HG02610 (cell line): Measurements from ENCODE around the gene NIP7.

ENCODE experiments used
- ATAC-seq: cut with Tn5 transposase; IDR thresholded peaks from one replicate; pipeline ENCODE4 v1.9.1; 2021; ENCODE audit warnings: mild to moderate bottlenecking, moderate library complexity; ENCODE audit not compliant: unreplicated experiment

NIP7 gene

DNA sequence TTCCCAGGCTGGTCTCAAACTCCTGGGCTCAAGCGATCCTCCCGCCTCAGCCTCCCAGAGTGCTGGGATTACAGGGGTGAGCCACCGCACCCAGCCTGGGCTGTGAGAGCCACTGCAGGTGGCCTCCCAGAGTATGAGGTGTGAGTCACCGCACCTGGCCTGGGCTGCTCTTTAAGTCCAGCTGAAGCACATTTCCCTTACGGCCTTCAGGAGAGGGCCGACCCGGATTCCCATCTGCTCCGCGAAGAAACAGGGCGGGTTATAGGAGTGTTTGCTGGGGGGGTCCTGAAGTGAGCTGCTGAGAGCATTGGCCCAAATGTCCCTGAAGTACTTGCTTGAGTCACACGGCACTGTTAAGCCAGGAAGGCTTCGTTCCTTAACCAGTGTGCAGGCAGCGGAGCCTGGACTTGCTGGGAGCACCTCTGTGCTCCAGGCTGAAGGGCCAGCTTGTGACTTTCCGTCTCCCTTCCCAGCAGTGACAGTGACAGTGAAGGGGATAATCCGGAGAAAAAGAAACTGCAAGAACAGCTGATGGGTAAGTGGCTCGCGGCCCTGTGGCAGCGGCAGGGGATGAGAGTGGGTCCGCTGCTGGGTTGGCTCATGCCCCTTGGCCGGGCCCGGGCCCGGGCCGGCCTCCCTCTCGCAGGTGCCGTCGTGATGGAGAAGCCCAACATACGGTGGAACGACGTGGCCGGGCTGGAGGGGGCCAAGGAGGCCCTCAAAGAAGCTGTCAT is 21.2 kb upstream of the NIP7 start:
- no peak for ATAC-seq

DNA sequence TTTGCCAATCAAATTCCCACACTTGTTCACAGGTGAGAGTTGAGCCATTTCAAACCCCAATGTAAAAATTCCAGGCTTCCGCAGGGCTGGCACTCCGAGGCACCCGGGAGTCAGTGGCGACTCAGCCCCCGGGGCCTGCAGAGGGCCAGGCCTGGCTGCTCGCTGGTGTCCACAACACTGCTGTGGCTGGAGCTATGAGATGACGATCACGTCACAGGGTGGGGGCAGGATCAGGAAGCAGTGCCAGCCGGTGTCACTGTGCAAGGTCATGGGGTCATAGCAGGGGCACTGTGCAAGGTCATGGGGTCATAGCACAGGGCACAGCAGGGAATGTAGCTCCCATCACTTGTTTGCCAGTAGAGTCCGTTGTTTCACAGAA is 20.7 kb upstream of the NIP7 start:
- no peak for ATAC-seq

DNA sequence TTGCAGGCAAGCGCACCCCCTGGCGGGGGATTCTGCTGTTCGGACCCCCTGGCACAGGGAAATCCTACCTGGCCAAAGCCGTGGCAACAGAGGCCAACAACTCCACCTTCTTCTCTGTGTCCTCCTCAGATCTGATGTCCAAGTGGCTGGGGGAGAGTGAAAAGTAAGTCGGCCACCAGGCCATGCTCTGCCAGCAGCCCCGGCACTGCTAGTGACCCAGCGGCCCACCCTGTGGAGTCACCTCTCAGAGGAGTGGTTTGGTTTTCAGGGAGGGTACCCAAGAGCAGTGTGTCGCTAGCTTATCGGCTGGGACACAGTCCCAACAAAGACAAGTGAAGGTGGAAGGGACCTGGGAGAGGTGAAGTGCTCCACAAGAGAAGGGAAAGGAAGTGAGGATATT is 20.2 kb upstream of the NIP7 start:
- no peak for ATAC-seq

DNA sequence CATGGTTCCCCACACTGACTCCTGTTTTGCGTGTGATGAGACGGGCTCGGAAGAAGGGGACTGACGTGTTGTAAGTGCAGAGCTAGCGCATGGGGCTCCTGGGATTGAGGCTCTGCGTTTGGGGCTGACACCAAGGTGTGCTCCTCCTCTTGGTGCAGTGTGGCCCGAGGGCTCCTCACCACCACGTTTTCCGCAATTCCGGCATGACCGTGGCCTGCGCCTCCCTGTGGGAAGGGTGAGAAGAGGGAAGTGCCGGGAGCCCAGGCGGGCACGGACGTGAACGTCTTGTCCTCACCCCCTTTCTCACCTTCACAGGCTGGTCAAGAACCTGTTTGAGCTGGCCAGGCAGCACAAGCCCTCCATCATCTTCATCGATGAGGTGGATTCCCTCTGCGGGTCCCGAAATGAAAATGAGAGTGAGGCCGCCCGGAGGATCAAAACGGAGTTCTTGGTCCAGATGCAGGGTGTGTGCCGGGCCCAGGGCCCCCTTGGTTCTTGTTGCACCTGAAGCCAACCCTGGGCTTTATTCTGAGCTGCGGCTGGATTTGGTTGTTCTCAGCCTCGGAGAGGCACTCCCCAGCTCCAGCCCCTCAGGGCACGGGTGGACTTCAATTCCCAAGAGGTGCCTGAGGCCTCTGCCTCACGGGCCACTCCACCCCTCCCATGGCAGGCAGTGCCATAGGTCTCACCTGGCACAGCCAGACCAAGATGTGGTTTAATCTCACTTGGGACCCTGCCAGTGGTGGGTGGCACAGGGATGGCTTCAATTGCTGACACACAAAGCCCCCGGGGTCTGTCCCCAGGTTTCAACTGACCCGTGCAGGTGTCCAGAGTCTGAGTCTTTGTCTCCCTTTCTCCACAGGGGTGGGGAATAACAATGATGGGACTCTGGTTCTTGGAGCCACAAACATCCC is 19.5 kb upstream of the NIP7 start:
- ATAC-seq: no peak

DNA sequence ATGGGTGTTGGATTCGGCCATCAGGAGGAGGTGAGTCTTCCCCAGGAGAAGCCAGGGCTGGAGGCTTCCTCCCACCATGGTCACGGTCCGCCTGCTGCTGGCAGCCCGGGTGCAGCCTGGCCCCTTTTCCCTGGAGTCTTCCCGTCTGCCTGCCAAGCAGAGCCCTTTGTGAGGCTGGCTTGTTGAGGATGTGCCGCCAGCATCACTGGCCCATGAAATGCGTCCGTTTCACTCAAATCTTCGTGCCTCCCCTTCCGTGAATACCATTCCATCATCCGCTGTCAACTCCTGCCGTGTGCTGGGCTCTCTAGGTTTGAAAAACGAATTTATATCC is 18.9 kb upstream of the NIP7 start:
- ATAC-seq: no peak

DNA sequence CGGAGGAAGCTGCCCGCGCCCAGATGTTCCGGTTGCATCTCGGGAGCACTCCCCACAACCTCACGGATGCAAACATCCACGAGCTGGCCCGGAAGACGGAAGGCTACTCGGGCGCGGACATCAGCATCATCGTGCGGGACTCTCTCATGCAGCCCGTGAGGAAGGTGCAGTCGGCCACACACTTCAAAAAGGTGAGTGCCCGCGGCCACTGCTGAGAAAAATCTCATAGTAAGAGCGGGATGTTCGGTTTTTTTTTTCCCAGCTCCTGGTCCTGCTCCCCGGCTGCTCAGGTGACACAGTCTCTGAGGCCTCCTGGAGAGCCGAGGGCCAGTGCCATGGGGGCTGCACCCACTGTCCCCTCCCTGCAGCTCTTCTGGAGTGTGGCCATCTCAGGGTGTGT is 18.5 kb upstream of the NIP7 start:
- no peak for ATAC-seq

DNA sequence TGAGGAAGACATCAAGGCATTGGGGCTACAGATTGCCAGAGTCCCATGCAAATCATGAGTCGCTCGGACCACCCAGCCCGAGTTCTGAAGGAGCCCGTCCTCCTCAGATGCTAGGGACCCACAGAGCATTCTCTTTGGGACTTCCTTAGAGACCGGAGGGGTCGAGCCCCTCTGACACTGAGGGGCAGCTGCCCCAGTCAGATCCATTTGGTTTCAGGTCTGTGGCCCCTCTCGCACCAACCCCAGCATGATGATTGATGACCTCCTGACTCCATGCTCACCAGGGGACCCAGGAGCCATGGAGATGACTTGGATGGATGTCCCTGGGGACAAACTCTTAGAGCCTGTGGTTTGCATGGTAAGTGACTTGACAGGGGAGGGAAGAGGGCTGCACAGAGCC is 17.2 kb upstream of the NIP7 start:
- no peak for ATAC-seq

DNA sequence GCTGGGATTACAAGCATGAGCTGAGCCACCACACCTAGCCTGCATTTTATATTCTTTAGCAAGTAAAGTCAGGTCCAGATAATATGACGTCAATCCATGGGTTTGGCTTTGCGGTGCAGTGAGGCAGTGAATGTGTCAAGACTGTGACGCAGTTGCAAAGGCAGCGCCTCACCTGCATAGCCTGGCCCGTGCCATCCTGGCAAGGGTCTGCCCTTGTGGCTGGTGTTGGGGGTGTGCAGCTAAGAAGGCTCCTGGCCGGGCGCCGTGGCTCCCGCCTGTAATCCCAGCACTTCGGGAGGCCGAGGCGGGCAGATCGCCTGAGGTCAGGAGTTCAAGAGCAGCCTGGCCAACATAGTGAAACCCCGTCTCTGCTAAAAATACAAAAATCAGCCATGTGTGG is 16.2 kb upstream of the NIP7 start:
- no peak for ATAC-seq

DNA sequence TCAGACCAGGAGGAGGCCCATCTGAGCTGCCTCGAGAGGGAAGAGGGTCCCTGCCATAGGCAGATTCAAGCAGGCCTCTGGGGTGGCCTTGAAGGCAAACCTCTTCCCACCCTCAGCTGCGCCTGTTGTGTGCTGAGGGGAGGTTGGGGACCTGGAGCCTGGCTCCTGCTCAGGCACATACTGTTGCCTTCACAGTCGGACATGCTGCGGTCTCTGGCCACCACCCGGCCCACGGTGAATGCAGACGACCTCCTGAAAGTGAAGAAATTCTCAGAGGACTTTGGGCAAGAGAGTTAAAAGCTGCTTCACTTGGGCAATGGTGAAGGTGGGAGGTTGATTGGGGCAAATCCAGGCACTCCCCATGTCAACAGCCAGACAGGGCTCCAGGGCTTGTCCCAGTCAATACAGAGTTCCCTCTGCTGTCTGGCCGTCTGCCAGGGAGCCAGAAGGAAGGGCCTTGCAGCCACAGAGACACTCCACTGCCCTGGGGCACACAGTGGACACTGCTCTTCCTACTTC is 15.5 kb upstream of the NIP7 start:
- ATAC-seq: no peak

DNA sequence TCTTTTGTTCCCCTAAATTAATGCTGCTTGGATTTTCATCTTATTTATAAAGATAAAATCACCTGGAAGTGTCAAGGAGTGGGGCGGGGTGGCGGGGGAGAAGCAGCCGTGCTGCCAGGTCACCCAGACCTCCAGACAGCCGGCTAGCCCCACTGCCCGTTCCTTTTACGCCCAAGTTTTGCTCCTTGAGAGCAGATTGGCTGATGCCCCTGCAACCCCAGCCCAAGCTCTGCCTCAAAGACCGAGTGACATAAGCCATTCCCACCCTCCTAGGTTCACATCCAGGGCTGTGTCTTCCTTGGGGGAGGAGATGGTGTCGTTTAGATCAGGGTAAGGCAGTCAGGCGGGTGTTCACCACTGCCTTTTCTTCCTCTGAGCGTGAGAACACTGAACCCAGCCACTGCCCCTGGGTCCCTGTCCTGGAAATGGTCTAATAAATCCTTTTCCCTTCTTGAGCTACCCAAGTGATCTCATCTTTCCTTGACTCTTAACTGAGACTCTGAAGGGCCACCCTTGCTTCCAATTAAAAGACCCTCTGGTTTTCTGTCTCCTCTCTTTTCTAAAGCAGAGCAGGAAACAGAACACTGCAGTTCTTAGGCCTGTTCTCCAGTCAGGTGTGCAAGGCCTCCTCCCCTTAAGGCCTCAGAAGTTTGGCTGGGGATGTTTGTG is 14.9 kb upstream of the NIP7 start:
- ATAC-seq: no peak

DNA sequence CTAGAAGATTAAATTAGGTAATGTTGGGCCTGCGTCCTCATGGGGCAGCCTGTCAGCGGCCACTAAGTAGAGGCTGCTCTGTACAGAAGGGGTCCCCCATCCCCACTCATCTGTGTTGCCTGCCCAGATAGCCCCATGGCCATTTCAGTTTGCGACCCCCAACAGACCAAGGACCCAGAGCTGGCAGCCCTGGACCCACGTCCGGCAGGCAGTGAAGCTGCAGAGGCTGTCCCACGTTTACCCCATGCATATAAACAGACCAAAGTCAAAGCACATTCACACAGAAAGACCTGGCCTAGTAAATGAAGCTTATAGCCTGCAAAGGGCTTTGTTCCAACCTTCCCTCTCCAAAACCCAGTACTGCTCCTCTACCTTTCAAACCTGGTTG is 13.8 kb upstream of the NIP7 start:
- ATAC-seq: no peak

DNA sequence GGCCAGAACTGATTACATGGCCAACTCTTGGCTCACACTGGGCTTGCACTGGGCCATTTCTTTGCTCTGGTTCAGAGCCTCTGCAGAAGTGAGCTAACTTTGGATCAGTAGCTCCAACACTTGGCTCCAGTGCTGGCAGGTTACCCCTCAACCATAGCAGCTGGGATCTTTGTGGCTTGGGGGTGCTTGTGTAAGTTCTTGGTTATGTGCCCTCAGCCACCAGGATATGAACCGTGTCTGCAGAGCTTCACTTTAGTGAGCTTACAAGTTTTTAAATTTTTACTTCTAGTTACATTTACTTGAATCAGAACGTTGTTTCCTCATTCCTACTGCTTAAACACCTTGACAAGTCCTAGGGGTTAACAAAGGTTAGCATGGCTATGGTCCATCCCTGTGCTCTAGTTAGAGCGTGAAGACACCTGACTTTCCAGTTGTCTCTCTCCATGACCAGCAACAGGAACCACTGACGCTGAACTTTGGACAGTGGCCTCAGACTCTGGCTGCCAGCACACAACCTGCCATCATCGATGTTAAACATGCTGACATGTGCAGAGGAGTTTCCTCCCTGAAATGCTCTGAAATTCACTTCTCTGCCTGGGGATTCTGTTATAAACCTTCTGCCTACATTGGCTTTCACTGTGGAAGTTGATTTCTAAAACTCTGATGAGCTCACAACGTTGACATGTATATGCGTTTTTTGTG is 13.2 kb upstream of the NIP7 start:
- no peak for ATAC-seq

DNA sequence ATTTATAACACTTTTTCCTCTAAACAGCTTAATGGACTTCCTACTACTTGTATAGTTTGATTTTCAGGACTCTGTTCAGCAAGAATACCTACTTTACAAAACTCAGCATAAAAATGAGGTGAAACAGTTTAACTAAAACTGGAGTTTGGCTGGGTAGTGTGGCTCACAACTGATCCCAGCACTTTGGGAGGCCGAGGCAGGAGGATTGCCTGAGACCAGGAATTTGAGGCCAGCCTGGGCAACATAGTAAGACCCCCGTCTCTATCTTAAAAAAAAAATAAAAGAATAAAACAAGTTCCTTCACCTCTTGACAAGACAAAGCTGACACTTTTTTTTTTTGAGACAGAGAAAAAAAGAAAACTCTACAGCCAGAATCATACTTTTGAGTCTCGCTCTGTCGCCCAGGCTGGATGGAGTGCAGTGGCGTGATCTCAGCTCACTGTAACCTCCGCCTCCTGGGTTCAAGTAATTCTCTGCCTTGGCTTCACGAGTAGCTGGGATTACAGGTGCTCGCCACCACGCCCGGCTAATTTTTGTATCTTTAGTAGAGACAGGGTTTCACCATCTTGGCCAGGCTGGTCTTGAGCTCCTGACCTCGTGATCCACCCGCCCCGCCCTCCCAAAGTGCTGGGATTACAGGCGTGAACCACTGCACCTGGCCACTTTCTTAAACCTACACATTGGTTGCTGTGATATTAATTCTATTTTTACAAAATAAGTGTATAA is 11.8 kb upstream of the NIP7 start:
- no peak for ATAC-seq

DNA sequence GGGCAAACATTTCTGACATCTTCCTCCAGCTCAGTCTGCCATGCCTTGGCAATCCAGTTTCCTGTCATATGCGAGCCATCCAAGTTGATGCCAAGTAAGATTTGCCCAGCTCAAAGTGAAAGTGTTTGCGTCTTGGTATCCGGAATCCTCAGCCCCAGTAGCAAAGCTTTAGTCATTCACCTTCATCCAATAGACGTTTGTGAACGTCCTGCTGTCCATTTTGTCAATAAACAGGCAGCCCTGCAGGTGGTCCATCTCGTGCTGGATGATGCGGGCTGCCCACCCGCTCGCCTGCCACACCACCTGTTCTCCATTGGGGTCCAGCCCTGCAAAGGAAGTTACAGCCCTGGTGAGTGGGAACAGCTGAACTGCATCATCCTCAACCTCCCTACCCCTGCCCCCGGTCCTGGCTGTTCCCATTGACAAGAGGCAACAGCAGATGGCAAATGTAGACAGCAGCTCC is 10.7 kb upstream of the NIP7 start:
- no peak for ATAC-seq

DNA sequence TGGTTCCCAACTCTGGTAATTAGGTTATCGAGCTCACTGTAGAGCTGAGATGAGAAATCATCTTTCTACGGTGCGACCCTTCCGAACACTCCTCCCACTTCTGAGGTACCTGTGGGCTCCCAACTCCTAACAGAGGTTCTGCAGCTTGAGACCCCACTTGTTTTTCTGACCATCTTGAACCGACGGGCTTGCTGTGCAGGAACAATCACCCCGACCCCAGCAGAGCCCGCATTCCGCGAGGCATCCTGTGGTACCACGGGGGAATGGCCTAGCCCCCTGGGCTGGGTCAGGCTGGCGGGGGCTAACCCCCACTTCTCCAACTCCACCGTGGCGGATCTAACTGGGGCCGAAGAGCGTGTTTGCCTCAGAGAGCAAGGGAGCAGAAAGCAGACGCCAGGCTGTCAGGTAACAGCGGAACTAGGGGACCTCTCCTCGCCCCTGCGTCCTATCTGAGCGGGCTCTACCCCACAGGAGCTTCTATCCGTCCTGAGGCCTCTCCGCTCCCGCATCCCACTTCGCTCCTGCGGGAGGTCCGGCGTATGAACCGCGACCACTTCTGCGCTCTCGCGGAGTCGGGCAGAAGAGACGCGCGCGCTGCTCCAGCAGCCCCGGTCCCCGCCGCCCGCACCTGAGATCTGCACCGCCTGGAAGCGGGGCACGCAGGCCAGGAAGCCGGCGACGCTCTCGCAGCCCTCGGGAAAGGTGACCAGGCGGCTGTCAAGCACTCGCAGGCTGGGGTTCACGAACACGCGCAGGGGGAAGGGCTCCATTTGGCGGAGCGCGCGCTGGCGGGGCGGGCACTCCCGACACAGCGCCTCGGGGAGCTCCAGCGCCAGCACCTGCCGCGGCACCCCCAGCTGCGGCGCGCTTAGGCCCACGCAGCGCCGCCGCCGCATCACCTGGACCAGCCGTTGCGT is 9.9 kb upstream of the NIP7 start:
- peak; percentile 29 for ATAC-seq

DNA sequence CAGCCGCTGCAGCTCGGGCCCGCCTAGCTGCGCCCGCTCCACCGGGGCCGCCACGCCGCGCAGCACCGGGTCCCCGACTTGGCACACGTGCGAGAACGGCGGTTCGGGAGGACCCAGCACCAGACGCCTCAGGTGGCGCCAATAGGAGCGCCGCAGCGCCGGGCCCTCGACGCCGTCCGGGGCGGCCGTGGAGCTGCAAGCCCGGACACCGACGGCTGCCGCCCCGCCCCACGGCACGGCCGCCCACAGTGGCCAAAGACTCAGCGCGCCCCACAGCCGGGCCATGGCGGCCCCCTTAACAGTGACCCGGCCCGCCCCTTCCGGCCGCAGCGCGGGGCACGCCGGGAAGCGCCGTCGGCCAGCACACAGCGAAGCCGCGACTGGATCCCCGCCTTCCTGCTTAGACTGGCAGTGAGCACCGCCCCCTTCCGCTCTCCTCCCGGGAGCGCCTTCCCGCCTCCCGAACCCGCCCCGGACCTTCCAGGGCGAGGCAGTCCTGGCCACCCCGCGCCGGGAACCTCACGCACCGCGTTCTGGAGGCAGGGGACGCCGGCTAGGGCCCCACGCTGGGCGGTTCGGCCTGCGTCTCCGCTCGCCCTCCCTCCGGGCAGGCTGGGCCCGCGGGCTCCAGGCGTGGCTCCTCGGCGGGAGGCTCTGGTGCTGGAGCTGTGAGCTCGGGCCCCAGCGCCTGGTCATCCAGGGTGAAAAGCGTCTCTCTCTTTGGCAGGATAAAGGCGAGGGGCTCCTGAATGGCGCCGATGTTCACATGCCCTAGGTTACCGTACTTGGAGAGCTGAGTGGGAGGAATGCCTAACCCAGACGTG is 9.1 kb upstream of the NIP7 start, which contains the start of gene PDF:
Gene PDF (minus strand): TSS at position 303 of the 824 bp plus-strand sequence. CDS start 18 bp downstream, at position 285.
- peak; percentile 97 for ATAC-seq

DNA sequence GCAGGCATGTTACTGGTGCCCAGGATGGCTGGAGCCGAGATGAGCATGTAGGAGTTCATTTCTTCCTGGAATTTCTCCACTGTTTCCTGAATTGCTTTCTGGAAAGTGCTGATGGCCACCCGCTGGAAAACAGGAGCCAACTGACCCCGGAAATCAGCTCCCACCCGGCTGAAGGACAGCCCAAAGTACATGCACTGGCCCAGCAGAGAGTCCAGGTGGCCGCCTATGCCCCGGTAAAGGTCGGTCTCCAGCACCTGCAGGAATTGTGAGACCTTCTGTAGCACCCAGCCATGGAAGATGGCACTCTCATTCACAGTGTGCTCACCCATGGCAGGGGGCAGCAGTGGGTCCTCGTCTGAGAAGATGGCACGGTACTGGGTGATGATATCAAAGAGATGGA is 4.9 kb upstream of the NIP7 start:
- no peak for ATAC-seq

DNA sequence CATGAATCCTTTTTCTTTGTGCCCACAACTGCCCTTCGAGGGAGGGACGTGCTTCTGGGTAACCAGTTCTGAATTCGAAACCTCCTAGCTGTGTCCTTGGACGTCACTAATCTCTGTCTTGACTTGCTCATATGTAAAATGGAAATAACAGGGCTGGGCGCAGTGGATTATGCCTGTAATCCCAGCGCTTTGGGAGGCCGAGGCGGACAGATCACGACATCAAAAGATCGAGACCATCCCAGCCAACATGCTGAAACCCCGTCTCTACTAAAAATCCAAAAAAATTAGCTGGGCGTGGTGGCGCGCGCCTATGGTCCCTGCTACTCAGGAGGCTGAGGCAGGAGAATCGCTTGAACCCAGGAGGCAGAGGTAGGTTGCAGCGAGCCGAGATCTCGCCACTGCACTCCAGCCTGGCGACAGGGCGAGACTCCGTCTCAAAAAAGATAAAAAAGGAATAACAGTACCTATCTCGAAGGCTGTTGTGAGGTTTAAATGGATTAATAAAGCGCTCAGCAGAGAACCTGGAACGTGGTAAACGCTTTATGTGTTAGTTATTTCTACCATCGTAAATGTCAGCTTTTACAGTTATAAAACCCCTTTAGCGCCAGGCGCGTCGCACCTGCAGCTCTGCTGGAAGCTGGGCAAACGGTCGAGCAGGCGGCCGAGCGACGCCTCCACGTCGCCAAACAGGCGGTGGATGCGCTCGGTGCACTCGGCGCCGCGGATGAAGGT is 849 bp upstream of the NIP7 start:
- ATAC-seq: no peak
